WERI-Rb-1 (cell line): ENCODE data around the gene CELSR1.
A peak's percentile ranks its signal among the peaks of the same experiment; 100 is the strongest.
"Not testable (repeated sequence)": the region's sequence is repeated elsewhere in the genome, so short reads cannot be mapped to it uniquely, and the experiment has no call there.

Experiments used
- DNase-seq: peaks from one replicate; pipeline ENCODE4 v3.0.0-alpha.2; 2020
- H3K27ac ChIP-seq: fragments of 250-450 bp; sonication (Bioruptor Pico); 2 replicates; pipeline ENCODE4 v1.5.1; 2020; ENCODE audit warnings: mild to moderate bottlenecking, moderate library complexity
- H3K27me3 ChIP-seq: fragments of 250-450 bp; sonication (Bioruptor Pico); 2 replicates; pipeline ENCODE4 v1.5.1; 2021; ENCODE audit warnings: mild to moderate bottlenecking, low read depth, moderate library complexity; ENCODE audit not compliant: insufficient read depth, severe bottlenecking
- H3K36me3 ChIP-seq: fragments of 250-450 bp; sonication (Bioruptor Pico); 2 replicates; pipeline ENCODE4 v1.5.1; 2020; ENCODE audit warnings: mild to moderate bottlenecking, moderate library complexity
- H3K4me3 ChIP-seq: 2 replicates; pipeline ENCODE4 v1.5.1; 2011; ENCODE audit warnings: low read depth, mild to moderate bottlenecking, control low read depth, low read length
- H3K9me3 ChIP-seq: fragments of 250-450 bp; sonication (Bioruptor Pico); 2 replicates; pipeline ENCODE4 v1.5.1; 2021; ENCODE audit warnings: mild to moderate bottlenecking, moderate library complexity; ENCODE audit not compliant: severe bottlenecking
- TF ChIP-seq, protein P1 (sequence below): IDR thresholded peaks from 2 replicates; pipeline ENCODE4 v1.5.1; 2011; ENCODE audit warnings: low read depth, mild to moderate bottlenecking, control low read depth, inconsistent platforms, low read length

CELSR1 gene

DNA sequence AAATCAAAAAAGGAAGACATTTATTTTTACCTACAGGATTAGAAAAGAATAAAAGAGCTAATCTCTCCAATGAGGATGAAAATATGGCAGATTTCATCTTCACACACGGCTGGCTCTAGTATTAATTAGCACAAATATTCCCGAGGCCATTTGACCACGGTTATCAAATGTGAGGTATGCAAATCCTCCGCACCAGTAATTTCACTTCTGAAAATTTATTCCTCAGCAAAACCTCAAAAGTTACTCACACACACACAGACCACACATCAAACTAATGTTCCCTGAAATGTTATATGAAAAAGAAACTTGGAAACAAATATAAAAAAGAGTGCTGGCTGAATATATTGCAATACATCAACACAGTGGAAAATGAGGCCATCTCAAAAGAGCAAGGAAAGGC, 32.8 kb downstream of the CELSR1 start:
- H3K27ac ChIP-seq: no peak overlapping the region
- H3K4me3 ChIP-seq: no peak overlapping the region
- no peak for DNase-seq
- TF ChIP-seq, protein P1, sequence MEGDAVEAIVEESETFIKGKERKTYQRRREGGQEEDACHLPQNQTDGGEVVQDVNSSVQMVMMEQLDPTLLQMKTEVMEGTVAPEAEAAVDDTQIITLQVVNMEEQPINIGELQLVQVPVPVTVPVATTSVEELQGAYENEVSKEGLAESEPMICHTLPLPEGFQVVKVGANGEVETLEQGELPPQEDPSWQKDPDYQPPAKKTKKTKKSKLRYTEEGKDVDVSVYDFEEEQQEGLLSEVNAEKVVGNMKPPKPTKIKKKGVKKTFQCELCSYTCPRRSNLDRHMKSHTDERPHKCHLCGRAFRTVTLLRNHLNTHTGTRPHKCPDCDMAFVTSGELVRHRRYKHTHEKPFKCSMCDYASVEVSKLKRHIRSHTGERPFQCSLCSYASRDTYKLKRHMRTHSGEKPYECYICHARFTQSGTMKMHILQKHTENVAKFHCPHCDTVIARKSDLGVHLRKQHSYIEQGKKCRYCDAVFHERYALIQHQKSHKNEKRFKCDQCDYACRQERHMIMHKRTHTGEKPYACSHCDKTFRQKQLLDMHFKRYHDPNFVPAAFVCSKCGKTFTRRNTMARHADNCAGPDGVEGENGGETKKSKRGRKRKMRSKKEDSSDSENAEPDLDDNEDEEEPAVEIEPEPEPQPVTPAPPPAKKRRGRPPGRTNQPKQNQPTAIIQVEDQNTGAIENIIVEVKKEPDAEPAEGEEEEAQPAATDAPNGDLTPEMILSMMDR: no peak
- H3K36me3 ChIP-seq: no peaks in the 10 kb centered on the region
- H3K27me3 ChIP-seq: no peaks in the 10 kb centered on the region
- no peaks in the 10 kb centered on the region for H3K9me3 ChIP-seq

DNA sequence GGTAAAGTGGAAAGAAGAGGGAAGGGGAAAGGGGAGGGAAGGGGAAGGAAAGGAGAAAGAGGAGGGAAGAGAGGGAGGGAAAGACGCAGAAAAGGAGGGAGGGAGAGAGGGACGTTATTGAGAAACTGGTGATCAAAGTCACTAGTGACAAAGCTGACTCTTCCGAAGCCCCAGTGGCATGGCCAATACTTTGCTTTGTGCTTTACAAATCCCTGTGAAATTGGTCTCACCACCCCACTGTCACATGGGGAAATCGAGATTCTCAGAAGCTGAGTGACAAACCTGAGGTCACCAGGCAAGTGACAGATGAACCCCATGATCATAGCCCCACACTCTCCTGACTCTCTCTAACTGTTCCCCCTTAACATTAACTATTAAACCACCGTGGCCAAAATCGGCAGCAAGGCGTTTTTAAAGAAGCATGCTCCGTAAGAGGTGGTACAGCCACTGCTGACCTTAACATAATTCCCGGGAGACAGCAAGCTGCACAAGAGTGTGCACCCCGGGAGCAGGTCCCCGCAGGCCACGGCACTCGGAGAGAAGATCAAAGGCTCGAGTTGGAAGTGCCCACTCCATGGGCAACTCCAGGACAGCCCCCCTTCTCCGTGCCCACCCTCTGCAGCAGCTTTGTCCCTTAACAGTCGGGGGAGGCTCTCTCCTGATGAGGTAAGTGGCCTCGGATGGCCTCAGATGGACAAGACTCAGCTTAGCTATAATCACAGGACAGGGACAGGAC, 34.8 kb downstream of the CELSR1 start:
- Histone ChIP-seq H3K27me3 (no peaks in the 10 kb centered on the region), H3K27ac (no peak overlapping the region)

DNA sequence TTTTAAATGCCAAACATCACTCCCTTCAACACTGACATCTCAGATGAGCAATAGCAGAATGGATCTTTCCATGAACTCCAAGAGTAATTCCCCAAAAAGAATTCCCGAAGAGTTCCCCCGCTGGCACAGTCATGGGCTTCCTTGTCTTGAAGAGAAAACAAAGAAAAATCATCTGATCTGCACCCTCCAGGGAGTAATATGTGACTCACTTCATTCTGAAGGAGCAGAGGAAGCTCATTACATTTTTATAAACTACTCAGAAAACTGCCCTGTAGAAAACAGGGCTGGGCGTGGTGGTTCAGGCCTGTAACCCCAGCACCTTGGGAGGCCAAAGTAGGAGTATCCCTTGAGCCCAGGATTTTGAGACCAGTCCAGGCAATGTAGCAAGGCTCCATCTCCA, 35.7 kb downstream of the CELSR1 start:
- Histone ChIP-seq H3K27me3 (no peaks in the 10 kb centered on the region), H3K4me3 (no peak overlapping the region), H3K36me3 (no peaks in the 10 kb centered on the region), H3K9me3 (no peaks in the 10 kb centered on the region), H3K27ac (no peak overlapping the region)
- DNase-seq: no peak
- TF ChIP-seq, protein P1: no peak

More for the DNA sequence above, 34.8 kb downstream of the CELSR1 start:
- TF ChIP-seq, protein P1: no peak
- no peaks in the 10 kb centered on the region for H3K9me3 ChIP-seq
- H3K4me3 ChIP-seq: no peak overlapping the region
- no peaks in the 10 kb centered on the region for H3K36me3 ChIP-seq
- DNase-seq: peak; percentile 37

DNA sequence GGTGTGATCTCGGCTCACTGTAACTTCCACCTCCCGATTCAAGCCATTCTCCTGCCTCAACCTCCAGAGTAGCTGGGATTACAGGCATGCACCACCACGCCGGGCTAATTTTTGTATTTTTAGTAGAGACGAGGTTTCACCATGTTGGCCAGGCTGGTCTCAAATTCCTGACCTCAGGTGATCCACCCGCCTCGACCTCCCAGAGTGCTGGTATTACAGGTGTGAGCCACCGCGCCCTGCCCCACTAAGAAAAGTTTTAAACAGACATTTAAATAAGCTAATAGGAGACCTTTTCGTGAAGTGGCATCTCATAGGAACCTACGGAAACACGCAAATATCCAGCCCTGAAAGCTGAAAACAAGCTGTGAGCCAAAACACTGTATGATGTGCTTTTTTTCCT, 36.2 kb downstream of the CELSR1 start:
- H3K27ac ChIP-seq: not testable (repeated sequence)

DNA sequence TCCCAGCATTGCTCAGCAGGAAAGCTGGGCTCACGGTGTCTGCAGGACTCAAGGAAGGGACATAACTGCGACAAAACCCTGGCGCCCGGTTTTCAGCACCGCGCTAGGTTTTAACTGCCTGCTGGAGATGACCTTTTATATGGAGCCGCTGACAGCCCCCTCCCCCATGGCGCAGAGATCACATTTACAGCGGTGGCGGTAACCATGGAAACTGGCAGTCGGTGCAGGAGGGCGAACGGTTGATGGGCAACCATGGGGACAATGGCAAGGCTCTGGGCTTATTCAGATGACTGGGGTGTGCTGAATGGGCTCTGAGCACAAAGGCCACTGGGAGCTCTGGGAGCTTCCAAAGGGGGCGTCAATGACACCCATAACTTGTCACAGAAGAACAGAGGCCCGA, 37.2 kb downstream of the CELSR1 start:
- no peak for DNase-seq
- H3K36me3 ChIP-seq: no peaks in the 10 kb centered on the region

More for the DNA sequence above, 36.2 kb downstream of the CELSR1 start:
- H3K4me3 ChIP-seq, DNase-seq, H3K27me3 ChIP-seq, H3K9me3 ChIP-seq, H3K36me3 ChIP-seq: not testable (repeated sequence)

DNA sequence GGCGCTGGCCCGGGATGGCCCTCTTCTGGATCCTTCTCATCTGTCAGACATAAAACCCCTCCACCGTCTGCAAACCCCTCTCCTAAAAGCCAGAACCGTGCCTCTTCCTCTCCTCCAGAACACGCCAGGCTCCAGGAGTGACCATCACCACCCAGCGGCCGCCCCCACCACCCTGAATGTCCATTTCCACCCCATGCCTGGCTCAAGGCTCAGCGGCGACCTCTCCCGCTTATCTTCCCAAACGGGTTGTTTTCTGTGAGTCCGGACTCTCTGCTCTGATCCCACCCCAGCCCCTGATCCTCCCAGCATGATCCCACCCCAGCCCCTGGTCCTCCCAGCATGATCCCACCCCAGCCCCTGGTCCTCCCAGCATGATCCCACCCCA, 37.6 kb downstream of the CELSR1 start:
- no peak overlapping the region for H3K27ac ChIP-seq
- TF ChIP-seq, protein P1: no peak
- no peak for DNase-seq
- H3K4me3 ChIP-seq: no peak overlapping the region
- H3K36me3 ChIP-seq: no peaks in the 10 kb centered on the region
- H3K9me3 ChIP-seq: no peaks in the 10 kb centered on the region
- H3K27me3 ChIP-seq: no peaks in the 10 kb centered on the region

More for the DNA sequence above, 37.2 kb downstream of the CELSR1 start:
- no peaks in the 10 kb centered on the region for H3K27me3 ChIP-seq
- H3K9me3 ChIP-seq: no peaks in the 10 kb centered on the region
- no peak overlapping the region for H3K4me3 ChIP-seq
- TF ChIP-seq, protein P1: no peak
- no peak overlapping the region for H3K27ac ChIP-seq
